GM12878 (cell line): ENCODE measurements around the gene BRF1. TPM values are rescaled to one million over a fixed set of nuclear protein-coding genes. Genes with fewer than 3 reads are reported as not detected.

Source experiments
- CBX3 ChIP-seq: fragments of 200-600 bp; sonication (generic); IDR thresholded peaks from 2 replicates; pipeline ENCODE4 v1.6.1; 2016; ENCODE audit warnings: low read depth, borderline replicate concordance
- EP300 ChIP-seq, 2 experiments: fragments of 150-350 bp in 1 of 2; IDR thresholded peaks; 2 replicates each; pipeline ENCODE4 v1.6.1; 2011 to 2012; ENCODE audit warnings: low read depth in 2 of 2, low read length in 2 of 2, borderline replicate concordance in 1 of 2, improper control_type of control experiment in 1 of 2, inconsistent platforms in 1 of 2; ENCODE audit not compliant: control insufficient read depth in 1 of 2
- GABPA ChIP-seq: IDR thresholded peaks from 2 replicates; pipeline ENCODE4 v1.6.1; 2014; ENCODE audit warnings: antibody characterized with exemption, low read depth, mild to moderate bottlenecking, inconsistent platforms
- HCFC1 ChIP-seq: fragments of 150-350 bp; IDR thresholded peaks from 2 replicates; pipeline ENCODE4 v1.6.1; 2014; ENCODE audit warnings: low read length
- IKZF1 ChIP-seq: fragments of 450-650 bp; conservative IDR thresholded peaks from 2 replicates; pipeline ENCODE4 v1.6.1; 2017; ENCODE audit warnings: antibody characterized with exemption, mild to moderate bottlenecking
- NR2C1 ChIP-seq: fragments of 450-650 bp; IDR thresholded peaks from 2 replicates; pipeline ENCODE4 v1.6.1; 2017; ENCODE audit warnings: antibody characterized with exemption, mild to moderate bottlenecking, moderate library complexity
- SREBF2 ChIP-seq: IDR thresholded peaks from 2 replicates; pipeline ENCODE4 v1.6.1; 2012; ENCODE audit warnings: mild to moderate bottlenecking, low read length
- ZNF207 ChIP-seq: fragments of 450-650 bp; IDR thresholded peaks from 2 replicates; pipeline ENCODE4 v1.6.1; 2014; ENCODE audit warnings: antibody characterized with exemption, mild to moderate bottlenecking, borderline replicate concordance
- ZNF622 ChIP-seq: fragments of 450-650 bp; IDR thresholded peaks from 2 replicates; pipeline ENCODE4 v1.6.1; 2017; ENCODE audit warnings: mild to moderate bottlenecking, inconsistent platforms
- polyA plus RNA-seq, 11 experiments: library from polyadenylated mRNA; depleted of rRNA in 4 of 11; unstranded in 6 of 11; stranded (reverse) in 5 of 11; fragments of >200 nt; fragmentation: Nextera tagmentation in 4 of 11; fragmentation: Illumina TruSeq in 1 of 11; extraction: Ambion mirVana in 4 of 11; extraction: Trizol in 1 of 11; gene quantifications; 1 replicate in 1 of 11; 2 replicates in 10 of 11; pipeline versions ENCODE4 v1.2.1 to v1.2.3, GENCODE V29; 2011 to 2016; ENCODE audit warnings: inconsistent platforms in 2 of 11, missing spikeins in 2 of 11, low read depth in 1 of 11
- total RNA-seq, 4 experiments: library from RNA; depleted of rRNA in 3 of 4; stranded (reverse); fragments of >200 nt in 3 of 4; fragmentation: Illumina TruSeq in 1 of 4; extraction: Trizol in 1 of 4; gene quantifications; 2 replicates each; pipeline versions ENCODE4 v1.2.1 to v1.2.3, GENCODE V29; 2013 to 2021
- TF ChIP-seq, protein P1 (sequence below): fragments of 450-650 bp; IDR thresholded peaks from 2 replicates; pipeline ENCODE4 v1.6.1; 2017; ENCODE audit warnings: mild to moderate bottlenecking, moderate library complexity

Gene BRF1
- total and polyA plus RNA-seq, 10 of the 15 experiments (the other 5 are each of a cell fraction or from before 2014, with no cell fraction given) = 0.21 to 33.5 (median 10.7) TPM

GRCh38 chr14:105220699-105221597, 79.9 kb downstream of the BRF1 start (continued):
- no peak for TF ChIP-seq SREBF2
- TF ChIP-seq EP300 (IDR thresholded peaks at IDR 0.05; ENCODE audit: borderline replicate concordance in 1 of 2, control insufficient read depth in 1 of 2, low read depth in 2 of 2, low read length in 2 of 2) = no peak
- TF ChIP-seq, protein P1, sequence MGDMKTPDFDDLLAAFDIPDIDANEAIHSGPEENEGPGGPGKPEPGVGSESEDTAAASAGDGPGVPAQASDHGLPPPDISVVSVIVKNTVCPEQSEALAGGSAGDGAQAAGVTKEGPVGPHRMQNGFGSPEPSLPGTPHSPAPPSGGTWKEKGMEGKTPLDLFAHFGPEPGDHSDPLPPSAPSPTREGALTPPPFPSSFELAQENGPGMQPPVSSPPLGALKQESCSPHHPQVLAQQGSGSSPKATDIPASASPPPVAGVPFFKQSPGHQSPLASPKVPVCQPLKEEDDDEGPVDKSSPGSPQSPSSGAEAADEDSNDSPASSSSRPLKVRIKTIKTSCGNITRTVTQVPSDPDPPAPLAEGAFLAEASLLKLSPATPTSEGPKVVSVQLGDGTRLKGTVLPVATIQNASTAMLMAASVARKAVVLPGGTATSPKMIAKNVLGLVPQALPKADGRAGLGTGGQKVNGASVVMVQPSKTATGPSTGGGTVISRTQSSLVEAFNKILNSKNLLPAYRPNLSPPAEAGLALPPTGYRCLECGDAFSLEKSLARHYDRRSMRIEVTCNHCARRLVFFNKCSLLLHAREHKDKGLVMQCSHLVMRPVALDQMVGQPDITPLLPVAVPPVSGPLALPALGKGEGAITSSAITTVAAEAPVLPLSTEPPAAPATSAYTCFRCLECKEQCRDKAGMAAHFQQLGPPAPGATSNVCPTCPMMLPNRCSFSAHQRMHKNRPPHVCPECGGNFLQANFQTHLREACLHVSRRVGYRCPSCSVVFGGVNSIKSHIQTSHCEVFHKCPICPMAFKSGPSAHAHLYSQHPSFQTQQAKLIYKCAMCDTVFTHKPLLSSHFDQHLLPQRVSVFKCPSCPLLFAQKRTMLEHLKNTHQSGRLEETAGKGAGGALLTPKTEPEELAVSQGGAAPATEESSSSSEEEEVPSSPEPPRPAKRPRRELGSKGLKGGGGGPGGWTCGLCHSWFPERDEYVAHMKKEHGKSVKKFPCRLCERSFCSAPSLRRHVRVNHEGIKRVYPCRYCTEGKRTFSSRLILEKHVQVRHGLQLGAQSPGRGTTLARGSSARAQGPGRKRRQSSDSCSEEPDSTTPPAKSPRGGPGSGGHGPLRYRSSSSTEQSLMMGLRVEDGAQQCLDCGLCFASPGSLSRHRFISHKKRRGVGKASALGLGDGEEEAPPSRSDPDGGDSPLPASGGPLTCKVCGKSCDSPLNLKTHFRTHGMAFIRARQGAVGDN = no peak
- TF ChIP-seq GABPA = no peak
- TF ChIP-seq NR2C1 = no peak
- no peak for TF ChIP-seq ZNF207
- TF ChIP-seq ZNF622 = no peak
- TF ChIP-seq IKZF1 = no peak
- no peak for TF ChIP-seq CBX3
- TF ChIP-seq HCFC1 = no peak
